Omental fat pad (tissue), 4 donors: Measurements from ENCODE around the gene SEC11C. TPM values are rescaled to one million over a fixed set of nuclear protein-coding genes. Genes with fewer than 3 reads are reported as not detected.

Source experiments
- ATAC-seq: fragments of 150-250 bp; one replicate; pipeline ENCODE4 v1.9.1; 2016; ENCODE audit warnings: mild to moderate bottlenecking, moderate library complexity; ENCODE audit not compliant: low FRiP score
- DNase-seq: peaks from one replicate; pipeline ENCODE4 v3.0.0-alpha.2; 2019; ENCODE audit warnings: low spot score
- CTCF ChIP-seq, 3 donors: fragments of 450-650 bp; IDR thresholded peaks; one replicate each; pipeline ENCODE4 v1.5.1; 2016 to 2017; ENCODE audit warnings: antibody characterized with exemption in 3 of 3, mild to moderate bottlenecking in 3 of 3, moderate library complexity in 2 of 3
- total RNA-seq, 4 donors: library from RNA; depleted of rRNA; stranded (reverse); fragments of >200 nt; gene quantifications; one replicate each; pipeline ENCODE4 v1.1.0, GENCODE V29; 2016

SEC11C gene
- total RNA-seq, 4 donors from 2014 or later: 13.6 to 34.9 (median 20.5) TPM

GRCh38 chr18:59207506-59207905 is 67.8 kb downstream of the SEC11C start:
- ATAC-seq: no peak
- DNase-seq: no peak
- TF ChIP-seq CTCF (IDR thresholded peaks at IDR 0.05): no peak

Other genes starting within 250 kb of the SEC11C start
- gene GRP, start 80.3 kb downstream of the SEC11C start, total RNA-seq: not detected
- not detected for gene RAX, start 133.6 kb downstream of the SEC11C start, total RNA-seq
- under 1 TPM in 1 of 4 donors, not detected in 3; 0.46 TPM for gene CPLX4, start 178.8 kb downstream of the SEC11C start, total RNA-seq
- gene LMAN1, start 219.4 kb downstream of the SEC11C start, total RNA-seq: 100 to 1,000 TPM in 1 of 4 donors, 10 to 100 TPM in 3; 78.7 to 100 (median 95.0) TPM